Epithelial cell of esophagus (primary cell): ENCODE results near the gene USP15.
A peak's percentile ranks its signal among the peaks of the same experiment; 100 is the strongest.

Source experiments
- DNase-seq: peaks from one replicate; pipeline ENCODE4 v3.0.0; 2010; ENCODE audit warnings: low read depth
- H3K4me3 ChIP-seq: 2 replicates; pipeline ENCODE4 v1.5.1; 2011; ENCODE audit warnings: mild to moderate bottlenecking, low read length, control low read depth
- CTCF ChIP-seq: IDR thresholded peaks from 2 replicates; pipeline ENCODE4 v1.5.1; 2011; ENCODE audit warnings: low read depth, mild to moderate bottlenecking, low read length, control low read depth, inconsistent platforms; ENCODE audit not compliant: insufficient read depth; ENCODE audit errors: missing control alignments

USP15 gene

DNA sequence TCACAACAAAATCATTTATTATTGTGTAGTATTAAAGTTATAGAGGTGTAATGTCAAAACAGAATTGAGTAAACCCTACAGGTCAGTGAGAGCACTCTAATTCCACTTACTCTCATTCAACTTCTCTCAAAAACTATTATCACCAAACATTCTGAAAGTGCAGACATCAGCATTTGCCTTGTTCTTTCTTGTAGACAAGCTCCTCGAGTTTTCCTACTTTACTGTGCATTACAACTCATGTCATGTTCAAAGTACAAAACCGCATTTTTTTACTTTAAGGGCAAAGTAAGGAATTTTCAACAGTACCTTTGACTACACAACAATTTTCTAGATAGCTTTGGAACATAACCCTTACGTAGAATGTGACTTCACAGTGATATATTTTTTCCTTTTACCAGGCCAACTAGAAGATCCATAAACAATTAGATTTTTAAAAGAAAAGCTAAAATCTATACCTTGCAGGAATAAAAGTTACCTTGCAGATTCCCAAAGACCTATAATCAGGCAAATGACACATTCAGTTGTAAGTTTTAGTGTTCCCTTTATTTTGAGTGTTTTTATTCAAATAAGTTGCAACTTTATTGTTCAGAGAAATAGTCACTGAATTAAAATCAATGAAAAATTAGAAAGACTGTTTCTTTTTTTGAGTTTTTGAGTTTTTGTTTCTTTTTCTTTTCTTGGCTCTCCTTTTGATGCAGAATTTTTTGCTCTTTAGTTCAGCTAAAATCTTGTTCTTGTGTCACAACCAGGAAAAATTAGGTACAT, 12.7 kb upstream of the USP15 start:
- no peak for DNase-seq
- TF ChIP-seq CTCF = no peak
- no peak overlapping the region for H3K4me3 ChIP-seq

- no peak for TF ChIP-seq CTCF
- peak; percentile 16 for DNase-seq
- H3K4me3 ChIP-seq = no peak overlapping the region
These were observed 11.3 kb upstream of the USP15 start for GRCh38 chr12:62248873-62249272.

GRCh38 chr12:62249419-62249818, 10.8 kb upstream of the USP15 start:
- TF ChIP-seq CTCF = no peak
- no peak overlapping the region for H3K4me3 ChIP-seq
- no peak for DNase-seq

- no peak overlapping the region for H3K4me3 ChIP-seq
- DNase-seq = peak; percentile 74
- no peak for TF ChIP-seq CTCF
These were observed 9.3 kb upstream of the USP15 start for GRCh38 chr12:62250671-62251608.

GRCh38 chr12:62251609-62251958, 8.6 kb upstream of the USP15 start:
- TF ChIP-seq CTCF = no peak
- H3K4me3 ChIP-seq = no peak overlapping the region

DNA sequence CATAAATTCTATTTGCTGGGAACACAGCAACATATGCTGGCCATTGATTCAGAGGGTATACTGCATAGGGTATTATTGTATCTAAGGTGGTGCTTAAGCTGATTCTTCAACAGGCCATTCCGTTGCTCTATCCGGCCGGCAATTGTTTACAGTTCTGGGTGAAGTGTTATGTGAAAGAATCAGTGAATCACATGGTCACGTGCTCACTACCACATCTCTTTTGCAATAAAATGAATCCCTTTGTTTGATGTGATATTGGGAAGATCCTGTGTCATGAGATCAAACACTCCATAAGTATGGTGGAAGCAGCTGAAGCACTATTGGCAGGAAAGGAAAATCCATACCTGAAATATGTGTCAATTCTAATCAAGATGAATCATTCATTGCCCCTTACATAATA, 7.6 kb upstream of the USP15 start:
- no peak overlapping the region for H3K4me3 ChIP-seq
- DNase-seq = peak; percentile 30
- no peak for TF ChIP-seq CTCF

More at GRCh38 chr12:62251609-62251958, 8.6 kb upstream of the USP15 start:
- DNase-seq = no peak
